ENCODE results near the gene RAMP2.
"Not testable (repeated sequence)": the region's sequence is repeated elsewhere in the genome, so short reads cannot be mapped to it uniquely, and the experiment has no call there.

The RAMP2 gene

DNA sequence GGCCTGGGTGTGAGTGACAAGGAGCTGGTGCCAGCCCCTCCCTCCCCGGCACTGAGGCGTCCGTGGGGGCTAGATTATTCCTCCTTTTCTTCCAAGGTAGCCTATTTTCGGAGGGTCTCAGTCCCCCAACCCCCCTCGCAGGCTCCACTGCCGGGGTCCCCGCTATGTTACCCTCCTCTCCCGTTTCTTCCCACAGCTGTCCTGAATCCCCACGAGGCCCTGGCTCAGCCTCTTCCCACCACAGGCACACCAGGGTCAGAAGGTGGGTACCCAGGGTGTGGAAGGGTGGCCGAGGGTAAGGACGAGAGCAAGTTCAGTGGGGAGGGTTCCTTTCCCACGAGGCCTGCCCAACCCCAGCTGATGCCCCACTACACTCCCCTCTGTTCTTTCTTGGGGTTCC lies 611 bp downstream of the RAMP2 start:
- no peak overlapping the region for H2AK5ac ChIP-seq (ENCODE audit: low read length, severe bottlenecking)
- peak overlapping the region; percentile 89 for H3K4me2 ChIP-seq (ENCODE audit: low read length, poor library complexity, severe bottlenecking)
- no peaks in the 10 kb centered on the region for H3K79me1 ChIP-seq (replicated peaks; ENCODE audit: low read length, poor library complexity, severe bottlenecking)
- H3K18ac ChIP-seq (ENCODE audit: low read depth in 1 of 2, low read length in 2 of 2) = peak overlapping the region in 1 of 2 experiments; percentile 54
- no peak overlapping the region for H2AFZ ChIP-seq (ENCODE audit: low read depth, low read length)
- no peak overlapping the region for H4K91ac ChIP-seq (ENCODE audit: low read length)
- H3K14ac ChIP-seq (ENCODE audit: low read length in 2 of 2) = peak overlapping the region in 1 of 2 experiments; percentile 76
- H3K27me3 ChIP-seq (ENCODE audit: control insufficient read depth in 1 of 2, insufficient read depth in 1 of 2, low read length in 2 of 2) = peaks cover 27 to 41% of the 10 kb centered on the region in 2 experiments
- peak overlapping the region in 1 of 2 experiments; percentile 70 for H3K23ac ChIP-seq (ENCODE audit: low read length in 2 of 2)
- no peak for DNase-seq
- H3K4ac ChIP-seq (ENCODE audit: low read depth in 1 of 2, low read length in 2 of 2) = no peak overlapping the region
- no peak overlapping the region for H2BK5ac ChIP-seq (ENCODE audit: low read depth, low read length, poor library complexity, severe bottlenecking)
- H3K36me3 ChIP-seq (ENCODE audit: control insufficient read depth in 1 of 2, insufficient read depth in 2 of 2, low read depth in 1 of 2, low read length in 2 of 2) = no peaks in the 10 kb centered on the region
- H3K9me3 ChIP-seq (ENCODE audit: control insufficient read depth, low read length) = no peaks in the 10 kb centered on the region
- H3K4me3 ChIP-seq (ENCODE audit: insufficient read depth in 1 of 2, low read depth in 1 of 2, low read length in 2 of 2) = peak overlapping the region; percentile 49 to 70
- H2BK15ac ChIP-seq (ENCODE audit: low read depth, poor library complexity, severe bottlenecking) = peak overlapping the region; percentile 83
- H4K8ac ChIP-seq (ENCODE audit: low read length) = peak overlapping the region; percentile 92
- H2BK12ac ChIP-seq (ENCODE audit: low read length in 2 of 2) = no peak overlapping the region
- 77% methylated on average over 10 of the region's 12 CpGs for WGBS
- peaks cover 22% of the 10 kb centered on the region for H3K4me1 ChIP-seq (ENCODE audit: control insufficient read depth, insufficient read depth, low read depth, low read length)
- no peak overlapping the region for H3K27ac ChIP-seq (ENCODE audit: low read length, poor library complexity, severe bottlenecking)
- peak overlapping the region; percentile 73 for H2BK120ac ChIP-seq (ENCODE audit: low read depth, low read length)
- peak overlapping the region; percentile 70 for H3K9ac ChIP-seq (ENCODE audit: low read length)

DNA sequence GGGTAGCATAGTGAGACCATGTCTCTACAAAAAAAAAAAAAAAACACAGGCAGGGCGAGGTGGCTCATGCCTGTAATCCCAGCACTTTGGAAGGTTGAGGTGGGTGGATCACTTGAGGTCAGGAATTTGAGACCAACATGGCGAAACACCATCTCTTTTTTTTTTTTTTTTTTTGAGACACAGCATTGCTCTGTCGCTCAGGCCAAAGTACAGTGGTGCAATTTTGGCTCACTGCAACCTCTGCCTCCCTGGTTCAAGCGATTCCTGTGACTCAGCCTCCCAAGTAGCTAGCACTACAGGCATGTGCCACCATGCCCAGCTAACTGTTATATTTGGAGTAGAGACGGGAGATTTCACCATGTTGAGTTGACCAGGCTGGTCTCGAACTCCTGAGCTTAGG lies 5.1 kb downstream of the RAMP2 start:
- H2BK120ac ChIP-seq (ENCODE audit: low read depth, low read length) = no peak overlapping the region
- H3K9ac ChIP-seq (ENCODE audit: low read length) = no peak overlapping the region
- no peaks in the 10 kb centered on the region for H3K79me1 ChIP-seq (replicated peaks; ENCODE audit: low read length, poor library complexity, severe bottlenecking)
- no peak overlapping the region for H3K4me2 ChIP-seq (ENCODE audit: low read length, poor library complexity, severe bottlenecking)
- no peak overlapping the region for H3K23ac ChIP-seq (ENCODE audit: low read length in 2 of 2)
- no peak overlapping the region for H4K91ac ChIP-seq (ENCODE audit: low read length)
- 92% methylated on average over 6 of the region's 6 CpGs for WGBS
- H3K36me3 ChIP-seq (ENCODE audit: control insufficient read depth in 1 of 2, insufficient read depth in 2 of 2, low read depth in 1 of 2, low read length in 2 of 2) = no peaks in the 10 kb centered on the region
- no peak for DNase-seq
- H3K18ac ChIP-seq (ENCODE audit: low read depth in 1 of 2, low read length in 2 of 2) = no peak overlapping the region
- no peak overlapping the region for H2BK5ac ChIP-seq (ENCODE audit: low read depth, low read length, poor library complexity, severe bottlenecking)
- H3K27me3 ChIP-seq (ENCODE audit: control insufficient read depth in 1 of 2, insufficient read depth in 1 of 2, low read length in 2 of 2) = peaks cover 14 to 15% of the 10 kb centered on the region in 2 experiments
- H3K27ac ChIP-seq (ENCODE audit: low read length, poor library complexity, severe bottlenecking) = no peak overlapping the region
- H3K4me3 ChIP-seq (ENCODE audit: insufficient read depth in 1 of 2, low read depth in 1 of 2, low read length in 2 of 2) = no peak overlapping the region
- H3K4ac ChIP-seq (ENCODE audit: low read depth in 1 of 2, low read length in 2 of 2) = no peak overlapping the region
- no peak overlapping the region for H2BK12ac ChIP-seq (ENCODE audit: low read length in 2 of 2)
- no peaks in the 10 kb centered on the region for H3K9me3 ChIP-seq (ENCODE audit: control insufficient read depth, low read length)
- H3K4me1 ChIP-seq (ENCODE audit: control insufficient read depth, insufficient read depth, low read depth, low read length) = peaks cover 13% of the 10 kb centered on the region
- no peak overlapping the region for H2AK5ac ChIP-seq (ENCODE audit: low read length, severe bottlenecking)
- H2AFZ ChIP-seq (ENCODE audit: low read depth, low read length) = no peak overlapping the region
- no peak overlapping the region for H4K8ac ChIP-seq (ENCODE audit: low read length)
- no peak overlapping the region for H3K14ac ChIP-seq (ENCODE audit: low read length in 2 of 2)
- H2BK15ac ChIP-seq (ENCODE audit: low read depth, poor library complexity, severe bottlenecking) = no peak overlapping the region

DNA sequence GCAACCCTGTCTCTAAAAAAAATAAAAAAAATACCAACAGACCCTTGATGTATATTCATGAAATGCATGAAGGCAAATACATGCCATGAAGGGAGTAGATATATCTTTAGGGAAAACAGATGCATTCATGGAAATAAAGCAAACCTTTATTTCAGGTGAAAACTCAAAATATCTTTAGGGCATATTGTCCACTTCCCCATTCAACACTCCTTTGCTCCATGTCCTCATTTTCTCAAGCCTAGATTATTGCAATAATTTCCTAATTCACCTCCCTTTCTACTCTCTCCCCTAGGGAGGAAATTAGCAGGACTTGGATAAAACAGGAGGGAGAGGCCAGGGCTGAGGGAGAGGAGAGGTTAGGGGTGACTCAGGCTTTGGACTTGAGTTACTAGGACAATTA lies 6.5 kb downstream of the RAMP2 start:
- H4K91ac ChIP-seq (ENCODE audit: low read length) = no peak overlapping the region
- DNase-seq = no peak
- H2BK5ac ChIP-seq (ENCODE audit: low read depth, low read length, poor library complexity, severe bottlenecking) = no peak overlapping the region

DNA sequence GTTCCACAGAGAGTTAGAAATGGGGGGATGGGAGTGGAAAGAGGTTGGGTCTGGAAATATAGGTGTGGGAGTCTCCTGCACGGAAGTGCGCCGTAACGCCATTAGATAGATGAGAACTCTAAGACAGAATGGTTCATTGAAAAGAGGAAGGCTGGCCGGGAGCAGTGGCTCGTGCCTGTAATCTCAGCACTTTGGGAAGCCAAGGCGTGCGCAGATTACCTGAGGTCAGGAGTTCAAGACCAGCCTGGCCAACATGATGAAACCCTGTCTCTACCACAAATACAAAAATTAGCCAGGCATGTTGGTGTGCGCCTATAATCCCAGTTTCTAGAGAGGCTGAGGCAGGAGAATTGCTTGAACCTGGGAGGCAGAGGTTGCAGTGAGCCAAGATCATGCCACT lies 7.0 kb downstream of the RAMP2 start:
- H3K4ac ChIP-seq (ENCODE audit: low read depth in 1 of 2, low read length in 2 of 2); H3K36me3 ChIP-seq (ENCODE audit: control insufficient read depth in 1 of 2, insufficient read depth in 2 of 2, low read depth in 1 of 2, low read length in 2 of 2): not testable (repeated sequence)

More for the DNA sequence above, 6.5 kb downstream of the RAMP2 start:
- H3K9me3 ChIP-seq (ENCODE audit: control insufficient read depth, low read length) = no peaks in the 10 kb centered on the region
- no peak overlapping the region for H3K14ac ChIP-seq (ENCODE audit: low read length in 2 of 2)
- no peak overlapping the region for H3K27ac ChIP-seq (ENCODE audit: low read length, poor library complexity, severe bottlenecking)
- no peak overlapping the region for H3K4me3 ChIP-seq (ENCODE audit: insufficient read depth in 1 of 2, low read depth in 1 of 2, low read length in 2 of 2)
- H2BK12ac ChIP-seq (ENCODE audit: low read length in 2 of 2) = no peak overlapping the region
- no peak overlapping the region for H3K4me2 ChIP-seq (ENCODE audit: low read length, poor library complexity, severe bottlenecking)
- no peaks in the 10 kb centered on the region for H3K36me3 ChIP-seq (ENCODE audit: control insufficient read depth in 1 of 2, insufficient read depth in 2 of 2, low read depth in 1 of 2, low read length in 2 of 2)
- H3K23ac ChIP-seq (ENCODE audit: low read length in 2 of 2) = no peak overlapping the region
- no peak overlapping the region for H2BK15ac ChIP-seq (ENCODE audit: low read depth, poor library complexity, severe bottlenecking)
- no peak overlapping the region for H3K9ac ChIP-seq (ENCODE audit: low read length)
- H2AK5ac ChIP-seq (ENCODE audit: low read length, severe bottlenecking) = no peak overlapping the region
- H3K4ac ChIP-seq (ENCODE audit: low read depth in 1 of 2, low read length in 2 of 2) = no peak overlapping the region
- H3K27me3 ChIP-seq (ENCODE audit: control insufficient read depth in 1 of 2, insufficient read depth in 1 of 2, low read length in 2 of 2) = peaks cover under 1 to 2% of the 10 kb centered on the region in 2 experiments
- no peak overlapping the region for H2BK120ac ChIP-seq (ENCODE audit: low read depth, low read length)
- H3K4me1 ChIP-seq (ENCODE audit: control insufficient read depth, insufficient read depth, low read depth, low read length) = peaks cover 7% of the 10 kb centered on the region
- peaks cover 2% of the 10 kb centered on the region for H3K79me1 ChIP-seq (replicated peaks; ENCODE audit: low read length, poor library complexity, severe bottlenecking)
- no peak overlapping the region for H3K18ac ChIP-seq (ENCODE audit: low read depth in 1 of 2, low read length in 2 of 2)
- no peak overlapping the region for H4K8ac ChIP-seq (ENCODE audit: low read length)
- H2AFZ ChIP-seq (ENCODE audit: low read depth, low read length) = no peak overlapping the region

More for the DNA sequence above, 7.0 kb downstream of the RAMP2 start:
- H2BK15ac ChIP-seq (ENCODE audit: low read depth, poor library complexity, severe bottlenecking); H3K79me1 ChIP-seq (replicated peaks; ENCODE audit: low read length, poor library complexity, severe bottlenecking); H3K9ac ChIP-seq (ENCODE audit: low read length); H3K4me2 ChIP-seq (ENCODE audit: low read length, poor library complexity, severe bottlenecking); H4K91ac ChIP-seq (ENCODE audit: low read length); H2BK120ac ChIP-seq (ENCODE audit: low read depth, low read length); H4K8ac ChIP-seq (ENCODE audit: low read length); H2AK5ac ChIP-seq (ENCODE audit: low read length, severe bottlenecking); H2BK12ac ChIP-seq (ENCODE audit: low read length in 2 of 2); H2BK5ac ChIP-seq (ENCODE audit: low read depth, low read length, poor library complexity, severe bottlenecking); H2AFZ ChIP-seq (ENCODE audit: low read depth, low read length); H3K27me3 ChIP-seq (ENCODE audit: control insufficient read depth in 1 of 2, insufficient read depth in 1 of 2, low read length in 2 of 2); H3K18ac ChIP-seq (ENCODE audit: low read depth in 1 of 2, low read length in 2 of 2); DNase-seq; H3K9me3 ChIP-seq (ENCODE audit: control insufficient read depth, low read length); H3K4me3 ChIP-seq (ENCODE audit: insufficient read depth in 1 of 2, low read depth in 1 of 2, low read length in 2 of 2); H3K14ac ChIP-seq (ENCODE audit: low read length in 2 of 2); H3K4me1 ChIP-seq (ENCODE audit: control insufficient read depth, insufficient read depth, low read depth, low read length); H3K23ac ChIP-seq (ENCODE audit: low read length in 2 of 2); H3K27ac ChIP-seq (ENCODE audit: low read length, poor library complexity, severe bottlenecking): not testable (repeated sequence)
- 91% methylated on average over 7 of the region's 9 CpGs for WGBS
